Effector CD4-positive, alpha-beta T cell (primary cell): ENCODE results near the gene ITGAE.

Experiments used
- DNase-seq: peaks from one replicate; pipeline ENCODE4 v3.0.0-alpha.2; 2020

The ITGAE gene

DNA sequence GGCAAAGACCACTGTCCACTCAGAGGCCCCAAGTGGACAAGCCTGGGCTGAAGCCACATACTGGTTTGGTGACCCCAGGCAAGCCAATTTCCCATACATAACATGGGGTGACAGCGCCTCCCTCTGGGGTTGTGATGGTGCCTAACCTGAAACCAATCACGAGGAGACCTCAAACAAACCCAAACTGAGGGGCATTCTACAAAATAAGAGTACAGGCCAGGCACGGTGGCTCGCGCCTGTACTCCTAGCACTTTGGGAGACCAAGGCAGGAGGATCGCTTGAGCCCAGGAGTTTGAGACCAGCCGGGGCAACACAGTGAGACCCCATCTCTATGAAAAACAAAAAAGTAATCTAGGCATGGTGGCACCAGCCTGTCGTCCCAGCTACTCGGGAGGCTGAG is 108.6 kb downstream of the ITGAE start:
- DNase-seq = no peak

DNA sequence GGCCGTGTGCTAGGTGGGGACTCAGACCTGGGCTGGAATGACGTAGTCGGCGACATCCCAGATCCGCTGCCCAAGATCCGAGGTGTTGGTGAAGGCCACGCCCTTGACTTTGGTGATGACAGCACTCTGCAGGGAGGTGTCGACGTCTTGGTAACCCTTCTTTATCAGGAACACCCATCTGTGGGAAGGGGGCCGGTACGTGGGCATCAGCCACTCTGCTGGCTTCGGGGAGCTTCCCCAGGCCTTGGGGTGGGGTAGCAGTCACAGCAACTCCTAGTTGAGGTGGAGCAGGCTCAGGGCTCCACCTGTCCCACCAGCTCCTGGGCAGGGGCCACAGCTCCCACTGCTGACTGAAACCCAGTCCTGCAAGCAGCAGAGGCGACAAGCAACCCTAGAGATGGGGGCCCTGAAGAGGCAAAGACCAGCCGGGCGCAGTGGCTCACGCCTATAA is 109.3 kb downstream of the ITGAE start:
- DNase-seq = no peak

DNA sequence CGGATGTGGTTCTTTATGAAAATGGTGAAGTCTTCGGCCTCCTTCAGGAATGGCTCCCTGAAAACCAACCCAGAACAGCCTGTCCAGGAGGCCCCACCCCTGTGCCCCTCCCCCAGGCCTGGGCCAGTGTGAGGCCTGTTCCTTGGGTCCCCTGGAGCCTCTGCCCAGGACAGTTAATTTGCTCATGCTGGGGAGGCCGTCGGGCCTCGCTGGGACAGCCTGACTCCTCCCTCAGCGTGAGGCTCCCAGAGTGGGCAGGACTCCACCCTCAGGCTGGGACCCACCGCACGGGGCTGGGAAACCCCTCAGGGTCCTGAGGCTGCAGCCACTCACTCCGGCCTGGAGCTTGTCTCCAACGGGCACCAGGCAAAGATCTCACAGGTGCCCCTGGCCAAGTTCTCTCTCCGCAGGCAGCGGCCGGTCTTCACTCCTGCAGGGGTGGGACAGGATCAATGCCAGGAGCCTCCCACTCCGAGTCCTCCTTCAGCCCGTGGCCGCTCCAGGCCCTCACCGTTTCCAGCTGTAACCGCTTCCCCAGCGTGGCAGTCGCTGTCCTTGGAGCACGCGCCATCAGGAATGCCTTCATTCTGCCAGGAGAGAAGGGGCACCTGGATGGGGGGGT is 110.8 kb downstream of the ITGAE start:
- no peak for DNase-seq

DNA sequence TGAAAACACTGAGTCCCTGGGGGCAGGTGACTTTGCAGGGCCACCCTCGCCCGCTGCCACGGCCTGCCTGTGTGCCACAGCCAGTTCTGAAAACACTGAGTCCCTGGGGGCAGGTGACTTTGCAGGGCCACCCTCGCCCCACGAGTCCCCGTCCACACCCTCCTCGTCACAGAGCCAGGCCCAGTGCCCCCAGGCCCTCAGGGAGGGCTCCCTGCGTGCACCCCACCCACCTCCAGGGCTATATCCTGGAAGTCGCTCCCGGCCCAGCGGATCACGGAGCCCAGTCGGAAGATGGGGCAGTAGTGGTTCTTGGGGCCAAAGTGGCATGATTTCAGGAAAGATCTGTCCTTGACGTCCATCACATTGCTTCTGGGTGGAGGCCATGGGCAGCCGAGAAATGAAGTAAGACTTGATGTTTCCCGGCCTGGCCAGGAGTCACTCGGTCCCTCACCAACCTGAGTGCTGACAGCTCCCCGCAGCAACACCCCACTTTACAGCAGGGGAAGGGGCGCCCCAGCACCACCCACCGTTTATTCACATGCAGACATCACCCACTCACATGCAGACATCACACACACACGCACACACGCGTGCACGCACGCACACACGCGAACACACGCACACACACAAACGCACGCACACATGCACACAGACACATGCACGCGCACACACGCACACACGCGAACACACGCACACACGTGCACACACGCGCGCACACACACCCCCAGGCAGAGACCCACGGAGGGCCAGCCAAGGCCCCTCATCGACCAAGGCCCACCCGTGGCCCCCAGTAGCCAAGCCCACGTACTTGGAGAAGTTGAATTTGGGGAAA is 111.5 kb downstream of the ITGAE start:
- no peak for DNase-seq

DNA sequence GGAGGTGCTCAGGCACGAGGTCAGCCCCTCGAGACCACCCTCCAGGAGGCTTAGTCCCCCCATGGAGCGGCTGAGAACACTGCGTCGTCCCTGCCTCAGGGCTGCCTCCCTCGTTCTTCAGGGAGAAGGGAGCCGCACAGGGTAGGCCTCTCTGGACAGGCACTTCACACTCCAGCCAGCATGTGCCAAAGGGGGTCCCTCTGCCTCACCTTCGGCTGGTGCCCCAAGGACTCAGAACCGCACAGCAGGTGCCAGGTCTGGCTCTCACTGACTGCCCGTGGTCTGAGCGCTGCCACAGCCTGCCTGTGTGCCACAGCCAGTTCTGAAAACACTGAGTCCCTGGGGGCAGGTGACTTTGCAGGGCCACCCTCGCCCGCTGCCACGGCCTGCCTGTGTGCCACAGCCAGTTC is 112.1 kb downstream of the ITGAE start:
- no peak for DNase-seq

DNA sequence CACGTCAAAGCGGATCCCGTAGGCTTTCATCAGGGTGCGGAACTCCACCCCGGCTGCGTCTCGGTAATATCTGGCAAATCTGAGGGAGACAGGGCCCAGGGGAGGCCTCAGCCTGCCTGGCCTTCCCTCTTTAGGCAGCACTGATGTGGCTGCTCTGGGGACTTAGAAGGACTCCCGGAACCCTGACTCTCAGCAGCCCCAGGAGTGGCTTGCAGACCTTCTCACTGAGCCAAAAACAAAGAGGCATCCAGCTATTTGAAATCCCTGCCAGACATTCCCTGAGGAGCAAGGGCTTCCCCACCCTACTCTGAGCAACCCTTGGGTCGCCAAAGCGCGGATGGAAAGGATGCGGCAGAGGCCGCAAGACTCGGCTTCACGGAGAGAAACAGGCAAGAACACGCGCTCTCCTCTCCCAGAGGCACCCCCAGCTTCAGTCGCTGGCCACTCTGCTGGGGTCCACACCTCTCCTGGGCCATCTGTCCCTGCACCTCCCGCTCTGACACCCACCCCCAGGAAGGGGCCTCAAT is 112.9 kb downstream of the ITGAE start:
- DNase-seq = no peak

DNA sequence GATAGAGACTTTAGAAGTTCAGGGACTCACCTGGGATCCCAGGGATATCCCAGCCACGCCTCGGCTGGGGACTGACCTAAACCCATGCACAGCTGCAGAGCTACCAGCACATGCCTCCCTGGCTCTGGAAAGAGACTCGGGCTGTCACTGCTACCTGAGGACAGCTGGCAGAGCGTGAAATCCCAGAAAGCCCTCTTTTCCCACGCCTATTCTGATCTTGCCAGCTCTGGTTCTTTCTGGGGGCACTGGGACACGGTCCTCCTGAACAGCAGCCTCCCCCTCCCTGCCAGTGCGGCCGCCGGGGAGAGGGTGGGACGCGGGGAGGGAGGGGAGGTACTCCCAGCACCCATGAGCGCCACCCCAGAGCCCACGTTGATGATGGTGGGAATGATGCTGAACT is 115.8 kb downstream of the ITGAE start:
- DNase-seq = no peak

DNA sequence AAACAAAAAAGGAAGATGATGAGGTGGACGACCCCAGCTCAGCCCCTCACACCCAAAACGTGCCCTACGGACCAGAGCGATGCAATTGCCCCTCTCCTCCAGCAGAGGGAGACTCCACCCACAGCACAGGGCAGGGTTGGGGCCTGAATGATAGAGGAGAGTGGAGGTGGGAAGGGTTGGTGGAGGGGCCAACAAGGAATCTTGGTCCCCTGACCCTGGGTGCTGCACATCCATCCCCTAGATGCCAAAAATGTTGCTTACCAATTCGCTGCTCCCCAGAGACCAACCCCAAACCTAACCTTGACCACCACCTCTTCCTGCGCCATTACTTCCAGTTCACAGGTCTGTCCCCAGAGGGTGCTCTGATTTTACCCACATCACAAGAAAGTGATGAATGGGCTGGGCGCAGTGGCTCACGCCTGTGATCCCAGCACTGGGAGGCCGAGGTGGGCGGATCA is 117.9 kb downstream of the ITGAE start:
- DNase-seq = peak; percentile 31

DNA sequence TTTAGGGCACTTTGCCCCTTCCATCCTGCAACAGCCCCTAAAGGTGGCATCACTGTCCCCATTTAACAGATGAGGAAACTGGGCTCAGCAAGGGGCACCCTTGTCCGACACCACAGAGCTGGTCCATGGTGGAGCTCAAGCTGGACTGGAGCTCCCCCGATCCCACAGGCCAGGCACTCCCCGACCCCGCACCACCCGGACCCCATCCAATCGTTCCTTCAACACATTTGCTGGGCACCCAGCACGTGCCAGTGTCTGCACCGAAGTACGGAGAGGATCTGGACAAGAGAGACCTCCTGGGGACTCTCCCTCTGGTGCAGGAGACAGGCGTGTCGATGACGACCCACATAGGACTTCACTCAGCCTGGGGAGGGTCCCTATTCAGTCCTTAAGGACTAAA is 119.0 kb downstream of the ITGAE start:
- DNase-seq = no peak

DNA sequence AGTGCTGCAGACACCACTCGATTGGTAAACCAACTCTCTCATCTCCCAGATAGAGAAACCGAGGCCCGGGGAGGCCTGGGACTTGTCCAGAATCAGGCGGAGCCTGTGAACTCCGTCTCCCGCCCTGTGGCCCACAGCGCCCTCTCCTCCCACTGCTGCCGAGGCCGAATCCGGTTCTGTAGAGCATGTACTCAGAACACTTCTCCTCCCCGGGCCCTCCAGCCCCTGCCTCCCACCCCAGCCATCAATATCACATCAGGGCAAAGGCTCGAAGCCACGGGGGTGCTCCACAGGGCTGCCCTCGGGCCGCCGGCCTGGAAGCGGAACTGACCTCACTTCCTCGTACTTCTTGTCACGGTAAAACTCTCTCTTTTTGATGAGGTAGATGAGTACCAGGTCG is 119.4 kb downstream of the ITGAE start:
- no peak for DNase-seq

DNA sequence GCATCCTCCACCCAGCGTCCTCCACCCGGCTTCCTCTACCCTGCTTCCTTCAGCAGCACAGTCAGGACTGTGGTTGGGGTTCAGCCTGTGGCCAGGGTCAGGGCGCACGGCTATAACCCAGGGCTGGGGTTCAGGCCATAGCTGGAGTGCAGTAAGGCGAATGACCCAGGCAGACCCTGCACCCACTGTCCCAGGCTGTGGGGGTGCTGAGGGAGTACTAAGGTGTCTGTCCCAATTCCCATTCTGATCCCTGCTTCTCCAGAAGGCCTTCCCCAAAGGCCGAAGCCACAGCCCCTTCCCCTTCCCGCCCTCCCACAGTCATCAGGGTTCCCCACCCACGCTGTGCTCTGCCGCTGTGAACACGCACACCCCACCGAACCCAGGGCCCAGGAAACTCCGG is 119.9 kb downstream of the ITGAE start:
- DNase-seq = no peak

DNA sequence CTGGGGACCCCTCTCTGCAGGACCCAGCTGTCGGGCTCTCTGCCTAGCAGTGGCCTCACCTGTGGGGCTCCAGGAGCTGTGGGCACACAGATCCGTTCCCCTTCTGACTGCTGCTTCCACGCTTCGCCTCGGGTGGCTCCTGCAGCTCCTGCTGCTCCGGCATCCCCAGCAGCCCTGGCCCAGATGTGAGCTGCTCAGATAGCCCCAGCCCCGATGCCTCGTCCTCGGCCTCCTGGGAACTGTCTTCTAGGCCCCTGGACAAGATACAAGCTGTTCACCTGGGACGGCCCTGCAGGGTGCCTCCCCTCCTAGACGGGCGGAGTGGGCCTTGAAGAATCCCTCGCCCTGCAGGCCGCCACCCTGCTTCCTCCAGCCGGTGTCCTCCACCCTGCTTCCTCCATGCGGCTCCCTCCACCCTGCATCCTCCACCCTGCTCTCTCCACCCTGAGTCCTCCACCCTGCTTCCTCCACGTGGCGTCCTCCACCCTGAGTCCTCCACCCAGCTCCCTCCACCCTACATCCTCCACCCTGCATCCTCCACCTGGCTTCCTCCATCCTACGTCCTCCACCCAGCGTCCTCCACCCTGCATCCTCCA is 121.4 kb downstream of the ITGAE start:
- DNase-seq = no peak

DNA sequence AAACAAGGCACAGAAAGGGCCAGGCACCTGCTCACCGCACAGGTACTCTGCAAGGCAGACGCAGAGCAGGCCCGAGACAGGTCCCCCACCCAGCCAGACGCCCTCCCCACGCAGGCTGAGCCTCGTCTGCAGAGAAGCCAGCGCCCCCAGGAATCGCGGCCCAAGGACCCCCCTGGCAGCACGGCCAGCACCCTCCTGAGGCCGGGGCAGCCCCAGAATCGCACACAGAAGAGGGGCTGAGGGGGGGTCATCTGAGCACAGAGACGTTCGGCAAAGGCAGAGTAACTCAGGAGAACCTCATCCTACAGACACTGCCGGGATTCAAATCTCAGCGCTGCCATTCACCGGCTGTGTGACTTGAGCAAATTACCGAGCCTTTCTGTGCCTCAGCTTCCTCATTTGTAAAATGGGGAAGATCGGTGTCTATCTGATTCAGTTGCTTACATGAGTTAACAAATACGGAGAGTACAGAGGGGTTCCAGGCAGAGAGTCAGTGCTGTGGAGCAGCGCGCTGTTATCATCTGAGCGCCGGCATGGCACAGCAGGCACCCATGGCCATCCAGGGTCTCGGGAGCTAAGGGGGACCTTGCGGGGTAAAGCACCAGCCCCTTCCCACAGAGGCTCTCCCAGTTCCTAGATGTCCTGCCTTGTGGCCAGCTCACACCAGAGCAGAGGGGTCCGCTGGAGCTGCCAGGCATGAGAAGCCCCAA is 122.0 kb downstream of the ITGAE start:
- no peak for DNase-seq

DNA sequence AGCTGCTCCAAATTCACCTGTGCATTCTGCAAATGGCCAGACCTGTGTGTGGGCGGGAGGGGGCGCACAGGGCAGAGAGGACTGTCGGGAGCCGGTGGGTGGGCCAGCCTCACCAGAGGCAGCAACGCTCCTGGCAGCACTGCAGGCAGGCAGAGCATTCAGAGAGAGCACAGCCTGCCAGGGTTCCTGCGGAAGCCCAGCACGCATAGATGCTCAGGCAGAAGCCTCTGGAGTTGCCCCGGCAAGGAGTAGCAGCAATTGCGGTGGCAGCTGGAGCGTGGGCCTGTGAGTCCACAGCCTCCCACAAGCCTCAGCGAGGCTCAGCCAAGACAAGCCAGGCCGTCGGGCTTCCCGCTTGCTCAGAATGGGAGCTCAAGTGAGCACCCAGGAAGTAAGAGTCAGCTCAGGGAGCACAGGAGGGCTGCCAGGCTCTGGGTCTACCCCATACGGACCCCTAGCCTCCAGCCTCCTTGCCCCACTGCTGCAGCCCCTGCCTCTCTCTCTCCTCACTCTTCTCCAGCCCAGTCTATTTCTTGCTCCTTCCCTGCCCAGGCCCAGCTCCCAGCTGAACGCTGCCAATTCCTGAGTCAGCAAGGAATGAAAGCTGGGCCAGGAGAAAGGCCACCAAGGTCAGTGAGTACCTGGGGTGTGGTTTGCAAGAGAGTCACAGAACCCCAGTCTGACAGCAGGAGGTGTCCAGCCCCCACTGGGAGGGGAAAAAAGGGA is 122.7 kb downstream of the ITGAE start:
- no peak for DNase-seq

DNA sequence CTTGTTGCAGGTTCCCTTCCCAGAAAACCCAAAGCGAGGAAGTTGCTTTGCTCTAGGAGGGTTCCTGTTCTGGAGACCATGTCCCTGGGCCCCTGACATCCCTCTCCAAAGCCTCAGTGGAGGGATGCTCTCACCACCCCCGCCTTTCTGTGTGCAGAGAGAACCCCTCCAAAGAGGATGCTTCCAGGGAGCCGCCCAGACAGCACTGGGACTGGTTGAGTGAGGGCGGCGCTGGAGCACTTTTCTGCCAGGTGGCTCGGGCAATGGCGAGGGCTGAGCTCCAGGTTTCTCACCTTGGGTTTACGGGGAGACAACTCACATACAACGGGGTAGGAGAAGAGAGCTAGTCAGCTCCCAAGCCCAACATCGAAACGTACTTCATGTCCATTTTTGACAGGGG is 125.1 kb downstream of the ITGAE start:
- no peak for DNase-seq

DNA sequence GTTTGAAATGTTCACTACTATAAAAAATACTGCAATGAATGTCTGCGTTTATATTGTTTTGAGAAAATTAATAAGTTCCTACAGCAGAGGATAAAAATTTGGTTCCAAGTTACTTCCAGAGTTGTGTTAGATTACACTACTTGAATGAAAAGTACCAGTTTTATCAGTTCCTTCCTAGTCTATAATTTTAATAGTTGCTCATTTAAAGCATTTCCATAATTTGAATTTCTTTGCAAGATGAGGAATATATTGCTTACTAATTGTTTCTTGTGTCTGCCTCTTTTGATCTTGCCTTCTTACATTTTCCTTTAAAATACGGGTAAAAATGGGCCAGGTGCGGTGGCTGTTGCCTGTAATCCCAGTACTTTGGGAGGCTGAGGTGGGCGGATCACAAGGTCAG is 128.4 kb downstream of the ITGAE start:
- no peak for DNase-seq

DNA sequence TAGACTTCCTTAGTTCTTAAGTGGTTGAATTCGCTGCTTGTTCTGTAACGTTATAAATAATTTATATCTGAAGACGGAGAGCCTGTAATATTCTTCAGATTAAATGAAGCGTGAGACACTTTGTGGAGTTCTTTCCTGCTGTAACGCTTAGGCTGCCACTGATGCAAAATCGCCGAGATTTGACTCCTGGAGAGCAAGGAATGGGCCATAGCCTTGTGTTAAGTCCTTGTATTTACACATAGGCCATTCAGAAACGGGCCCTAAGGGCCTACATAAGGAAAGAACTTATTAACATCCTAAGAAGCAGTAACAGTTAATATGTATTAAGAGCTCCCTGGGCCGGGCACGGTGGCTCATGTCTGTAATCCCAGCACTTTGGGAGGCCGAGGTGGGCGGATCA is 131.4 kb downstream of the ITGAE start:
- no peak for DNase-seq

DNA sequence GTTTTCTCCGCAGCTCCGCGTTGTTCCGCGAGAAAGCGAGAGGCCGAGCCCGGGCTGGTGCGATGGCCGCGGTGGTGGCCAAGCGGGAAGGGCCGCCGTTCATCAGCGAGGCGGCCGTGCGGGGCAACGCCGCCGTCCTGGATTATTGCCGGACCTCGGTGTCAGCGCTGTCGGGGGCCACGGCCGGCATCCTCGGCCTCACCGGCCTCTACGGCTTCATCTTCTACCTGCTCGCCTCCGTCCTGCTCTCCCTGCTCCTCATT is 132.0 kb downstream of the ITGAE start:
- no peak for DNase-seq

DNA sequence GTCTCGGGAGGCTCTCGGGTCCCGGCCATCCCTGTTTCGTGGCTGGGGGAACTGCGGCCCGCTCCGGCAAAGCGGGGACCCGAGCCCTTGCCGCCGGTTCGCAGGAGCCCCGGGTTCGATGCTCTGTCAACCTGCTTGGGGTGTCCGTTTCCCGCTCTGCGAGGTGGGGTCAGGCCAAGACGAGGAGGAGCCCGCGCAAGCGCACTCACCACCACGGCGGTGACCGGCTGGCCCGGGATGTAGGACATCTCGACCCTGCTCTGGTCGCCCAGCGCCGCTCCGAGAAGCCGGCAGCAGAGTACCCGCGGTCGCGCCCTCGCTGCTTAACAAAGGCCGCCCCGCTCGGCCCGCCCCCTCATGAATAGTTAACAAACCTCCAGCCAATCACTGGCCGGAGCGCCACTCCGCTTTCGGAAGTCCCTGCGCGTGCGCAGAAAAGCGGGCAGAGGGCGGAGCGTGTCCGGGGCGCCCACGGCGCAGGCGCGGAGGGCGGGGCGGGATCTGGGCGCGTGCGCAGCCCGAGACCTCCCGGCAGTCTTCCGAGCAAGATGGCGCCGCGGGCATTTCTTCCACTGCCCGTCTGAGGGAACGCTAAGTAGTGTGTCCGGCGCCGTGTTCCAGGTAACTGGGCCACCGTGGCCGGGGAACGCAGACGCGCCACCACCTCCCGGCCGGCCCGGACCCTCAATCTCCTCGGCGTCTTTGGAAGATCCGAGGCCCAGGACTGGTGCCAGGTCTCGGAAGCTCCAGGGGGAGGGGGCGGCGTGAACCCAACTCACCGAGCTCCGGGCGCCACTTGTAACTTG is 132.5 kb downstream of the ITGAE start, which contains the start of the genes EMC6 and TAX1BP3:
TSS of gene EMC6 (plus strand) at position 534 of the 806 bp plus-strand sequence. CDS start 335 bp downstream, outside the sequence.
TSS of gene TAX1BP3 (minus strand) at position 300 of the 806 bp plus-strand sequence. CDS start at position 248, 52 bp downstream.
- DNase-seq = peak; percentile 99

DNA sequence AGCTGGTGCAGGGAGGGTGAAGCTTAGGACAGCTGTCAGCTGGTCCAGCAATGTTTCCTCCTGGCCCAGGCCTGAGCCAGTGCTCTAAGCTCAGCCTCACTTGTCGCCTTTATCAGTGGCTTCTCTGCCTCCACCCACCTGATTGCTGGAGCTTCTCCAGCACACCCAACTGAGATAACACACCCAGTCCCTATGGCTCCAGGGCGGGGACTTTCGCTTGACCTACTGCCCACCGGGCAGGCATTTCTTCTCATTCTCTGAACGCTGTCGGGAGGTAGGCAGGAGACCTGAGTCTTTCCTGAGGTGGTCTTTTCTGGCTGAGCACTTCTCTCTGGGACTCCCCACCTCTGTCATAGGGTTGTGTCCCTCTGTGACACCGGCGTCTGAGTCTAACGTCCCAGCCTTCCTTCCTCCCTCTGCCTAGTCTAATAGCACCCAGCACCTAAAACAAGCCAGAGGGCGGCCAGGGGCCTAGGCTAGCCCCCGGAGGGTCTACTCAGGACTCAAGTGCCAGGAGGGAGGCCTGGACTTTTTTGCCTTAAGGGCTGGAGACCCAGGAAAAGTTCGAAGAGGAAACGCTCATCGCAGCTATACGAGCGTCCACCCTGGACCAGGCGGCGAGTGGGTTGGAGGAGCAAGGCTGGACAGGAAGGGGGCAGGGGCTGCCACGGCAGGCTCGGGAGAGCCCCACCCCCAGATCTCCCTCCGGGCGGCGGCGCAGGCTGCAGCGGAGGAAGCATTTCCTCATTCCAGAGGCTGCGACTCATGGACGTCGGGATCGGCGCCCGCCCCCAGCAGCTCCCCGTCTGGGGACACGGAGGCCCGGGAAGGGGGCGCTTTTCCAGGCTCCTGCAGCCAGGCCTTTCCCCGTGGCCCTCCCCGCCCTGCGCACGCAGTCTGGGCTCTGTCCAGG is 133.4 kb downstream of the ITGAE start:
- no peak for DNase-seq
